Bronchial epithelial cell (primary cell): ENCODE measurements around the gene TSR3. TPM values are rescaled to one million over a fixed set of nuclear protein-coding genes. Genes with fewer than 3 reads are reported as not detected.
A peak's percentile ranks its signal among the peaks of the same experiment; 100 is the strongest.

ENCODE experiments used
- DNase-seq: peaks from one replicate; pipeline ENCODE4 v3.0.0-alpha.2; 2010; ENCODE audit warnings: low read depth
- FAIRE-seq: peaks from 2 replicates; lab custom pipeline; 2011; peaks lifted over from hg19 to GRCh38; lab: Jason Lieb, UNC
- H3K27me3 ChIP-seq: 2 replicates; pipeline ENCODE4 v1.5.1; 2011; ENCODE audit warnings: low read length; ENCODE audit not compliant: control insufficient read depth, insufficient read depth
- H3K36me3 ChIP-seq: 2 replicates; pipeline ENCODE4 v1.5.1; 2011; ENCODE audit warnings: low read length; ENCODE audit not compliant: control insufficient read depth, insufficient read depth
- H3K4me3 ChIP-seq: 2 replicates; pipeline ENCODE4 v1.5.1; 2011; ENCODE audit warnings: mild to moderate bottlenecking, low read depth, low read length, control low read depth
- CTCF ChIP-seq: IDR thresholded peaks from 2 replicates; pipeline ENCODE4 v1.5.1; 2011; ENCODE audit warnings: mild to moderate bottlenecking, moderate library complexity, low read length, control low read depth, inconsistent platforms; ENCODE audit not compliant: insufficient read depth, severe bottlenecking
- total RNA-seq: library from RNA; depleted of rRNA; stranded (reverse); fragments of >200 nt; gene quantifications from 2 replicates; pipeline ENCODE4 v1.2.1, GENCODE V29; 2014

Gene TSR3
- total RNA-seq, 1 donor from 2014 or later = 117 TPM

DNA sequence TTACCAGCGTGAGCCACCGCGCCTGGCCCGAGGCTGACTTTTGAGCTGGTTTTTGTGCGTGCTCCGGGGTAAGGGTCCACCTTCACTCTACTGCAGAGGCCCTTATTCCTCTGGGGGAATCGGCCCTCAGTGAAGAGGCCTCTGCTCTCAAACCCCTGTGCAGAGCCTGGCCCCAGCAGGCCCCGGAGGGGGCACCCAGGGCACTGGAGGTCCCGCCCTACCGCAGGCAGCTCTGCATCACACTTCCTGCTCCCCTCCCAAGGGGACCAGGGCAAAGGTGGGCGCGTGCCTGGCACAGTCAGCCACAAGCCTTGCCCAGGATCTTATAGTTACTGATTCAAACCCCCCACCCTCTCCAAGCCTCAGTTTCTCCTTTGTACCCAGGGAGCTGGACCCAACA is 45.9 kb downstream of the TSR3 start:
- Histone ChIP-seq H3K4me3 (no peak overlapping the region), H3K36me3 (peaks cover 1% of the 10 kb centered on the region), H3K27me3 (no peaks in the 10 kb centered on the region)
- DNase-seq (no peak), FAIRE-seq (no peak)
- TF ChIP-seq CTCF = no peak

DNA sequence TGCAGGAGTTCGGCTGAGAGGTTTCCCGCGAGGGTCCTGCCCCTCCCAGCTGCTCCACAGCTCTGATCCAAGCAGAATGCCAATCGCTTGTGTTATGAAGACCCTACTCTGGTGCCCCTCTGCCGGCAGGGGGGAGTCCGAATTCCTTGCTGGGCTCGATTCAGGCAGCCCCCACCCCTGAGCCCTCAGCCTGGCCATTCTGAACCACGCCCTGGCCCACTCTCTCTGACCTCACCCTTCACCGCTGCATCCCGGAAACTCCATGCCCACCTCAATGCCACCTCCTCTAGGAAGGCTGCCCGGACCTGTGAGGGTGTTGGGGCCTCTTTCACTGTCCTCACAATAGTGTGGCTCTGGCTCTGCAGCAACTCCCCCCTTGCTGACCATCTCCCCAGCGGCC is 50.1 kb downstream of the TSR3 start:
- no peak overlapping the region for H3K4me3 ChIP-seq
- no peak for FAIRE-seq
- peaks cover 2% of the 10 kb centered on the region for H3K27me3 ChIP-seq
- no peak for DNase-seq
- TF ChIP-seq CTCF = no peak
- H3K36me3 ChIP-seq = no peaks in the 10 kb centered on the region

DNA sequence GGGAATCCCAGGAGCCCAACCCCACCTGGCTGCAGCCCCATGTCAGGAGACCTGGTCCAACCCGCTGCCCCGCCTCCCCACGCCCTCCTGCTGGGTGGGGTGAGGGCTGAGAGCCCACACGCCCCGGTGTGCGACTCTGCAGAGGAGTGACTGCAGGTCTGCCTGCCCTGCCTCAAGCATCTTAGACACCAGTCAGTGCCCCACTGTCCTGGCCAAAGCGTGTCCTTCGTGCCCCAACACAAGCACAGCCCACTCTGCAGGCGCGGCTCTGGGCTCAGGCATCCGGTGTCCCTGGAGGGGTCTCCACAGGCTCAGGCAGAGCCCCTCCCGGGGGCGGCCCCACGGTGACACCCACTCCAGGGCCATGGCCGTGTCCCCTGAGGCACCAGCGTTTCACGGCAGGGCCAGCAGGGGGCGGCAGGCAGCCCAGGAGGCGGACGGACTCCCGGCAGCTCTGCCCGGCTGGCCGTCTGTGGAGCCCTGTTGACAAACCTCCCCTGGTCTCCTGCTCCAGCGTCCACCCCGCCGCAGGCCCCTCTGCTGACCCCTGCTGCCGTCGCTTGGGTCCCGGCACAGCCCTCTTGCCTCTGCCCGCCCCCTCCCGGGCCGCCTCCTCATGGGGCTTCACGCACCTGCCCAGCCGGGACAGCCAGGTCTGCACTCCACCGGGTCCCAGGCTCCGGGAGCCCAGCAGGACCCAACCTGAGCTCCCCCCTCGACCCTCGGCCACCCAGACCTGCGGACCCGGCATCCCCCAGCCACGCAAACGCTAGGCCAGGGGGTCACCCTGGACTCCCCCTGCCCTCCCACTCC is 50.8 kb downstream of the TSR3 start:
- Histone ChIP-seq H3K27me3 (peaks cover 2% of the 10 kb centered on the region), H3K36me3 (no peaks in the 10 kb centered on the region), H3K4me3 (peak overlapping the region; percentile 7)
- peak; percentile 96 for TF ChIP-seq CTCF
- FAIRE-seq = no peak
- no peak for DNase-seq

DNA sequence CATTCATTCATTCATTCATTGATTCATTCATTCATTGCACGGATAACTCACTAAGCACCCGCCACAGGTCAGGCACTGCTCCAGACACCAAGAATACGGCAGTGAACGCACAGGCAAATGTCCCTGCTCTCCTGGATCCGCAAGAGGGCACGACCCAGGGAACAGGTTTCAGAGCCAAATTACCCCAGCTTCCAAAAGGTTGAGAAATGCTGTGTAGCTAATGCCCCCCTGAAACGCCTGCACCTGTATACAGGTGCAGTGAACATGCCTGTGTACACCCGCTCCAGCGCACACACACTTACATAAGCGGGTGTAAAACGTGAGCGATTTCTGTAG is 51.8 kb downstream of the TSR3 start:
- peaks cover 2% of the 10 kb centered on the region for H3K27me3 ChIP-seq
- no peak overlapping the region for H3K4me3 ChIP-seq
- no peak for TF ChIP-seq CTCF

More for the DNA sequence above, 51.8 kb downstream of the TSR3 start:
- no peaks in the 10 kb centered on the region for H3K36me3 ChIP-seq
- no peak for DNase-seq
- FAIRE-seq = no peak

Other genes with a start within 250 kb of the TSR3 start
- not detected in 2 replicates for gene CACNA1H, start 198.8 kb downstream of the TSR3 start, total RNA-seq
- gene TPSG1, start 126.6 kb downstream of the TSR3 start, total RNA-seq = not detected in 2 replicates
- gene TPSB2, start 121.7 kb downstream of the TSR3 start, total RNA-seq = not detected in 2 replicates
- gene TPSAB1, start 111.2 kb downstream of the TSR3 start, total RNA-seq = not detected in 2 replicates
- gene TPSD1, start 95.8 kb downstream of the TSR3 start, total RNA-seq = not detected in 2 replicates
- 34.9 and 49.8 TPM in 2 replicates for gene UBE2I, start 42.2 kb downstream of the TSR3 start, total RNA-seq
- 0.26 and 0.51 TPM in 2 replicates for gene BAIAP3, start 18.2 kb downstream of the TSR3 start, total RNA-seq
- gene GNPTG, start 53 bp upstream of the TSR3 start, total RNA-seq = 26.9 and 30.0 TPM in 2 replicates
- 2.4 and 3.2 TPM in 2 replicates for gene UNKL, start 62.8 kb upstream of the TSR3 start, total RNA-seq
- 28.4 and 30.1 TPM in 2 replicates for gene UQCC4, start 68.9 kb upstream of the TSR3 start, total RNA-seq
- gene PERCC1, start 79.2 kb upstream of the TSR3 start, total RNA-seq = not detected in 2 replicates
- under 0.01 and 0.51 TPM in 2 replicates for gene CCDC154, start 92.7 kb upstream of the TSR3 start, total RNA-seq
- gene CLCN7, start 123.2 kb upstream of the TSR3 start, total RNA-seq = 36.6 and 46.7 TPM in 2 replicates
- under 0.01 TPM in 1 of 2 replicates, not detected in the other for gene PTX4, start 137.1 kb upstream of the TSR3 start, total RNA-seq
- gene TELO2, start 141.5 kb upstream of the TSR3 start, total RNA-seq = 6.4 and 8.2 TPM in 2 replicates
- gene TMEM204, start 181.8 kb upstream of the TSR3 start, total RNA-seq = under 0.01 TPM in 1 of 2 replicates, not detected in the other